HL-60/S4 (cell line): ENCODE results near the gene FANCB.

Source experiments
- in situ Hi-C: fragments of 300-500 bp; cut with MboI; formaldehyde crosslinking; loops from 2 replicates; pipeline ENCODE4 v1.14.3; 2022; ENCODE audit warnings: low sequenced_read_pairs

The FANCB gene

GRCh38 chrX:14872851-14873675, at the start of gene FANCB, which contains the start of gene MOSPD2:
Gene FANCB (minus strand): TSS chrX:14873069. CDS start chrX:14865510, 7,559 bp downstream.
Gene MOSPD2 (plus strand): TSS chrX:14873421. CDS start chrX:14873529, 108 bp downstream.
- in situ Hi-C loops: no loop called here

GRCh38 chrX:14922437-14922836, 49.6 kb upstream of the FANCB start:
- in situ Hi-C loops: no loop called here

GRCh38 chrX:14920196-14920595, 47.3 kb upstream of the FANCB start:
- in situ Hi-C loops: no loop called here

GRCh38 chrX:14919407-14919806, 46.5 kb upstream of the FANCB start:
- in situ Hi-C loops: no loop called here

GRCh38 chrX:14916017-14916674, 43.3 kb upstream of the FANCB start:
- in situ Hi-C loops: no loop called here

- in situ Hi-C loops: no loop called here
These were observed 42.7 kb upstream of the FANCB start for GRCh38 chrX:14915596-14915995.

GRCh38 chrX:14913241-14913640, 40.4 kb upstream of the FANCB start:
- in situ Hi-C loops: no loop called here

- in situ Hi-C loops: no loop called here
These were observed 31.0 kb upstream of the FANCB start for GRCh38 chrX:14903891-14904290.

- in situ Hi-C loops: no loop called here
These were observed 29.7 kb upstream of the FANCB start for GRCh38 chrX:14902537-14902936.

GRCh38 chrX:14899607-14900006, 26.7 kb upstream of the FANCB start:
- in situ Hi-C loops: no loop called here

- in situ Hi-C loops: no loop called here
These were observed 24.2 kb upstream of the FANCB start for GRCh38 chrX:14897042-14897441.

- in situ Hi-C loops: no loop called here
These were observed 23.4 kb upstream of the FANCB start for GRCh38 chrX:14896273-14896672.

GRCh38 chrX:14886252-14886651, 13.4 kb upstream of the FANCB start:
- in situ Hi-C loops: no loop called here

- in situ Hi-C loops: no loop called here
These were observed 11.8 kb upstream of the FANCB start for GRCh38 chrX:14884714-14885113.

GRCh38 chrX:14883826-14884225, 11.0 kb upstream of the FANCB start:
- in situ Hi-C loops: no loop called here

GRCh38 chrX:14875624-14876023, 2.8 kb upstream of the FANCB start:
- in situ Hi-C loops: no loop called here

- in situ Hi-C loops: no loop called here
These were observed 794 bp upstream of the FANCB start for GRCh38 chrX:14873676-14874049.

GRCh38 chrX:14872355-14872754, 514 bp downstream of the FANCB start:
- in situ Hi-C loops: no loop called here

- in situ Hi-C loops: no loop called here
These were observed 1.1 kb downstream of the FANCB start for GRCh38 chrX:14871767-14872166.

GRCh38 chrX:14865201-14865600, 7.7 kb downstream of the FANCB start:
- in situ Hi-C loops: no loop called here

GRCh38 chrX:14864631-14865030, 8.2 kb downstream of the FANCB start:
- in situ Hi-C loops: no loop called here

GRCh38 chrX:14851526-14851925, 21.3 kb downstream of the FANCB start:
- in situ Hi-C loops: no loop called here
